HS-5 (cell line): ENCODE measurements around the gene DGUOK.

Experiments used
- DNase-seq: peaks from one replicate; pipeline ENCODE4 v3.0.0-alpha.2; 2012; ENCODE audit warnings: low read depth

The DGUOK gene

DNA sequence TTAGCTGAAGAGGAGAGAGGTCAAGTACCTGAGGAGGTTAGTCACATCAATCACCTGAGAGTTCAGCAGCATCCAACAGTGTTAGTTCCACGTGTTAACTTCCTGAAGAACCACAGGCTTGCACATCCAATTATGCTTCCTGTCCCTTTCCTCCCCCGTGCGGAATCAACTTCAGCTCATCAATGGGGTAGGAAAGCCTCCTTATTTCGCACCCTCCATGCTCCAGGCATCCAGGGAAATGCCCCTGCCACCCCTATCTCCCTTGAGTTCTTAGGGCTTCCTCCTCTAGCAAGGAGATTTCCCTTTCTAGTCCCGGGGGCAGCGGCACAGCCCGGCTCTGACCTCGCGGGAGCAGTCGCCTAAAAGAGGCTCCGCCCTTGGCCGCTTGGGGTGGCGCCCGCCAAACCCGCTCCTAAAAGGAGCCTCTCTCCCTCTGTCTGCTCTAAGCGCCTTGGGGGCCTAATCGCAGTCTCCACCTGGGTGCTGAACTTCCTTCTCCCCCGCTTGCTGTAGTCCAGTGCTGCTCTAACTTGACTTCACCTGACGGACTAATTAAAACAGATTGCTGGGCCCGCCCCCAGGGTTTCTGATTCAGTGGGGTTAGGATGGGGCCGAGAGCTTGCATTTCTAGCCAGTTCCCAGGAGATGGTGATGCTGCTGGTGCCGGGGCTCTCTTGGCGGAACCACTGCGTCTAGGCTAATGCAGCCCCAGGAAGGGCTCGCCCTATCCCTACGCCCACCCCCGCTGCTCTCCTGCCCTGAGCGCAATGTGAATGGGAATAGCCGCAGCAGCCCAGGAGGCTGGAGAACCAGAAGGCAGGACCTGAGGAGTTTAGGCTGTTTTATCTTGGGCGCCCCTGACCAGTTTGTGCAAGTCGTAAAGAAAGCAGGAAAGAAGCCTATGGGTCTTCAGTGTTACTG lies 54.7 kb downstream of the DGUOK start:
- no peak for DNase-seq

- no peak for DNase-seq
Measured at GRCh38 chr2:73982140-73982617, 55.5 kb downstream of the DGUOK start.

DNA sequence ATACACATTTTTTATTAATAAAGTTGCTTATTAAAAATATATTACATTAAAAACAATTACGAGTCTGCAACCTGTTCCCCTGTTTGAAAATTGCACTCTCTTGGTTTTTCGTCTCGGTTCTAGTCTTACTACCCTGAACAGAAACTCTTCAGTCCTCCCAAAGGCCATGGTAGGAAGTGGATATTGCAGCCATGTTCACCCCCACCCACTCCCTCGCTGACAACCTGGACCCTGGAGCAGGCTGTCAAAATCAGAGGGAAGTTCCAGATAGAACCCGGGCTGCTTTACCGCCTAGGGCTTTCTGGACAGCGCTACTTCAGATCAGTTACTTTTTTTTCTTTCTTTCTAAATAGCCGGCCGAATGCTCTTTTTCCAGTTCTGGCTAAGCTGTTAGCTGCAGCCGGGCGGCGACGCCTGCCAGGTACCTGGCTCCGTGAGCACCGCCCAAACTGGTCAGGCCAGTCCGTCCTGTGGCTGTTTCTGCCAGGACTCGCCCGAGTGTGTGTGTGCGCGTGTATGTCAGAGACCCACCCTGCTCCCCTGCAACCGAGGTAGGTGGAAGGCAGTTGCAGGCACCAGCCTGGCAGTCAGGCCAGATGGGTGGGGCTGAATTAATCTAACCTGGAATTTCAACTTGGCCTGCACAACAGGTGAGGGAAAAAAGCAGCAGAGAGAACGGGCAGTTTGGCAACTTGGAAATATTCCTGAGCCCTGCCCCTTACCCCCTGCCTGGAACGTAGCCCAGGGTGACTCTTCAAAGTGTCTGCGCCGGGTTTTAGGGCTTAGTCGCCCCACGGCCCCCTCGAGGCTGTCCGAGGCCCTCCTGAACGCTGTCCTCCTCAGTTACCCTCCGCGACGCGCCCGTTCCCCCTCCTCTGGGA lies 56.9 kb downstream of the DGUOK start:
- no peak for DNase-seq

DNA sequence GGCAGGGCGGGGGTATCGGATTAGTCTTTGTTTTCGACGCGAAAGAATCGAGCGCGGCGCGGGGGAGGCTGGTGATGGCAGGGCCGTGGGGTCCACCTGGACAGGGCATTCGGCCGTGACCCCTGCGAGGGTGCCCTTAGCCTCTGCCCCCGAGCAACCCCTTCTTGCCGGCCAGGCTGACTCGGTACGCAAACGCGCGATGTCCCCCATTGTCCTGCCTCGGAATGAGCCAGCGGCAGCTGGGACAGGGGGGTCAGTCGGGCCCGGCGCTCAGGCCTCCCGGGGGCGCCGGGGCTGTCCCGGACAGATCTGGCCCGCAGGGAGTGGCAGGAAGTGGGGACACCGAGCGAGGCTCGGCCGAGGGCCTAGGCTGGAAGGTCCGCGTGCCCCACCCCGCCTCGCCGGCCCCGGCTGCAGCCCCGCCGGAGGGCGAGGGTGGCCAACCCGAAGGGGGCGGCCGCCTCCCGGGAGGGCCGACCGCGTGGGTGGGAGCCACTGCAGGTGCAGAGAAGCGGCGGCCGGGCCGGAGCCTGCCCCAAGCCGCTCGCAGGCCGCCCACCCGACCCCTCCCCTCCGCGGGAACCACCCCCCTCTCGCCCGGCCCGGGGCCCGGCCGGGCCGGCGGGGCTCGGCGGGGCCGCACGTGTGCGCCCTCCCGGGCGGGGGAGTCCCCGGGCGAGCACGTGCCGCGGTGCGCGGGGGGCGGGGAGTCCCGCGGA lies 57.7 kb downstream of the DGUOK start, which contains the start of gene TET3:
Gene TET3 (plus strand): TSS at position 708 of the 719 bp plus-strand sequence. CDS start 1,494 bp downstream, outside the sequence.
- no peak for DNase-seq

DNA sequence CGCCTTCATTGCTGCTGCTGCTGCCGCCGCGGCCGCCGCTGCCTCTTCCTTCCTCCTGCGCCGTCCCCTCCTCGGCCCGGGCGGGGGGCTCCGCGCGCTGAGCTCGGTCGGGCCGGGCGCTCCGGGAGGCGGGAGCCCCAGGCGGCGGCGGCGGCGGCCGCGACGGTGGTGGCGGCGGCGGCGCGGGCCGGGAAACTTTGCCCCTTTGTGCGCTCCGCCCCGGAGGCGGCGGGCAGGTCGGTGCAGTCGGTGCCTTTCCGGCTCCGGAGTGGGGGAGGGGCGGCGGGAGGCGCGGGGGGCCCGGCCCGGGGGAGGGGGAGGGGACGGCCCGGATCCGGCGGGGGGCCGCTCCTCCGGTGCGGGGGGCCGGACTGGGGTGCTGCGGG lies 58.2 kb downstream of the DGUOK start:
- no peak for DNase-seq

GRCh38 chr2:73985308-73986084 lies 58.8 kb downstream of the DGUOK start:
- DNase-seq = no peak

DNA sequence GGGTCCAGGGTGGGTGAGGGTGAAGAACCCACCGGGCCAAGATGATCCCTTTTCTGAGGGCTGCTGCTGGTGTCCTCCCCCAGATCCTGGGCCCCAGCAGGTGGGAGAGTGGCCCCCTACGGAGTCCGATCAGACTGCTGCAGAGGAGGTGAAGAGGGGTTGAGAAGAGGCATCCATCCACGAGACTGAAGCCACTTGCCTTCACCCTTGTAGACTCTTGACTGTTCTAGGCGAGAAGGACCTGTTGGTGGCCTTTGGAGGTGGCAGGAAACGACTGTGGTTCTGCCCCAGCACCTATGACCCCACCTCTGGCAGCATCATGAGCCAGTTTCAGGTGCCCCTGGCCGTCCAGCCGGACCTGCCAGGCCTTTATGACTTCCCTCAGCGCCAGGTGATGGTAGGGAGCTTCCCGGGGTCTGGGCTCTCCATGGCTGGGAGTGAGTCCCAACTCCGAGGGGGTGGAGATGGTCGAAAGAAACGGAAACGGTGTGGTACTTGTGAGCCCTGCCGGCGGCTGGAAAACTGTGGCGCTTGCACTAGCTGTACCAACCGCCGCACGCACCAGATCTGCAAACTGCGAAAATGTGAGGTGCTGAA lies 59.5 kb downstream of the DGUOK start:
- no peak for DNase-seq

- no peak for DNase-seq
Measured at GRCh38 chr2:73987109-73987947, 60.6 kb downstream of the DGUOK start.

- DNase-seq = no peak
Measured at GRCh38 chr2:73987948-73988700, 61.4 kb downstream of the DGUOK start.

- DNase-seq = no peak
Measured at GRCh38 chr2:73989972-73990371, 63.3 kb downstream of the DGUOK start.

DNA sequence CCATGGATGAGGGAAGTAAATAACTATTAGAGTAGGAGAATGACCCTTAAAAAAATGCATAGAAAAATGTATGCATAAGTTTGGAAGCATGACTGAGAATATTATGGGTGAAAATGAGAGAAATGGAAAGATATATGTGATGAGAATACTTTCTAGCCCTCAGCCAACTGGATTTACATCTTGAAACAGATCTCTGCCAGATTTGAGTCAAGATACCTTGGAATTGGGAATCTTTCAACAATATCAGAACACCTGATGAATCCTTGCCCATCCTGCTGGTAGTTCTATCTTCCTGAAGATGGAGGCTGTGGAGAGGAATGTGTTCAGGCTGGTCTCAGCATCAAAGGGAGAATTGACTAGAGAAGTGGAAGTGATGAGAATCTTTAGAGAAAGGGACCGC lies 63.9 kb downstream of the DGUOK start:
- DNase-seq = no peak

GRCh38 chr2:73992036-73992435 lies 65.4 kb downstream of the DGUOK start:
- no peak for DNase-seq

DNA sequence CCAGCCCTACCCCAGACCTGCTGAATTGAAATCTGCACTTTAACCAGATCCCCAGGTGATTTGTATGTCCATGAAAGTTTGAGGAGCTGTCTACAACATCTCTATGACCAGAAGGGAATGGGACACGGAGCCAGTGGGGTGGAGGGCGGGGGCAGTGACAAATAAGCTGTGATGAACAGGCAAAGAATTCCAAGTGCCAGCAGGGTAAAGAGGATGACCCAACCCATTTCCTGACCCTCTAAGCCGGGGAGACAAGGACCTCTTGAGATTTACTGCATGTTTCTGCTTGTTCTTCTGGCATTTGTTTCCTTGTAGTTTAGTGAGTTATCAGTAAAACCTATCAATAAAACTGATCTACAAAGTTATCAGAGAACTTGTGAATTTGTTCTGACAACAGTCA lies 66.7 kb downstream of the DGUOK start:
- no peak for DNase-seq

- DNase-seq = no peak
Measured at GRCh38 chr2:73993778-73994177, 67.1 kb downstream of the DGUOK start.

DNA sequence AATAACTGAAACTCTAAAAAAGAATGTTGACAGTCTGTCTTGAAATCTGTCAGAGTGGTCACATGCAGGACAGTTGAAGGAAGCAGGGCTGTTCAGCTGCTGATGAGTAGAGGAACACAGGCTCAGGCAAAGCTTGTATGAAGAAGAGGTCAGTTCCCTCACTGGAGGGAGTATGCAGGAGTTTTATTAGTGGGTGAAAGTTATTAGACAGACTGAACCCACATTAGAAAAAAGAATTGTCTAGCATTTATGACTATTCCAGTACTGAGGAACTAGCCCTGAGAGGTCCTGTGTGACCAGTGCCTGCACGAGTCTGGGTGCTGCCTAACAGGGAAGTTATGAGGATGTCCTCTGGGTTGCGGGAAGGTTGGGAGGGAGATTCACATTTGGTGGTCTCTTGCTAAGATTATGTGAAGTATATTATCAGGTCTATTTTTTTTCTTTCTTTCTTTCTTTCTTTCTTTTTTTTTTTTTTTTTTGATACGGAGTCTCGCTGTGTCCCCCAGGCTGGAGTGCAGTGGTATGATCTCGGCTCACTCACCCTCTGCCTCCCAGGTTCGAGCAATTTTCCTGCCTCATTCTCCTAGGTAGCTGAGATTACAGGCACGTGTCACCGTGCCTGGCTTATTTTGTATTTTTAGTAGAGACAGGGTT lies 67.6 kb downstream of the DGUOK start:
- no peak for DNase-seq

DNA sequence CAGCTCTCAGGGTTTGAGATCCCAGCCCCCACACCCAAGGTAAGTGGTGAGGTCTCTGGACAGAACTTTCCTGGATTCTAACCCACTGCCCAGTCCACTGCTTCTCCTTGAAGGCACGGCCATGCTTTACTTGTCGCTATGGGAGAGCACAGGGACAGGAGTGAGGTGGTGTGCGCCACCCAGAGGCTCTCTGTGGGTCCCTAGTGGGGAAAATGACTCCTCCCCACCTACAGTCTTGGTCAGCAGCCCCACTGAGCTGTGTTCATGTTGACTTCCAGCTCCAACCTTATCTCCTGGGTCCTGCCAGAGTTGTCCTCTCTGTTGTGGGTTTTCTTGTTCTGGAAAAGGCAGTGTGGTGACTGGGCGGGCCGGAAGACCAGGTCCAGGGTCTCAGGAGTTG lies 69.1 kb downstream of the DGUOK start:
- DNase-seq = no peak

DNA sequence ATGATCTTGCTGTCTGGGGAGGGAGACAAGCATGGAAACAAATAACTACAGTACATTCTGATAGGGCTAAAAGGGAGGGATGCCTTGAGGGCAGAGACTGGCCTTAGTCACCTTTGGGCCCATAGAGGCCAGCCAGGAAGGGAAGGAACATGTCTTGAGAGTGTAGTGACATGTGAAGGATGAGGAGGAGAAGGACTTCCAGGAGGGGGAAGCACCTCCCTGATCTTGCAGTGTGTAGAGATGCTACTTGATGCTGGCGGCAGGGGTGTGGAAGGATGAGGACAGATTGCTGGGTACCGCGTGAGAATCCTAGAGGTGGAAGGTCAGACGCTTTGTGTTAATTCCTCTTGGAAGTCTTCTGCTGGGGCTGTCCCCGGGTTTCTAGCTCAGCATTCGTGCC lies 71.1 kb downstream of the DGUOK start:
- no peak for DNase-seq

GRCh38 chr2:73998451-73998850 lies 71.8 kb downstream of the DGUOK start:
- DNase-seq = no peak

GRCh38 chr2:73998933-73999332 lies 72.3 kb downstream of the DGUOK start:
- no peak for DNase-seq
